NCI-H69 (cell line): ENCODE measurements around the gene RASA3.
"Not testable (repeated sequence)": the region's sequence is repeated elsewhere in the genome, so short reads cannot be mapped to it uniquely, and the experiment has no call there.

Experiments used
- DNase-seq: peaks from one replicate; lab custom pipeline; 2025; lab: John Stamatoyannopoulos, UW

The RASA3 gene

GRCh38 chr13:114142640-114143490 is 10.4 kb upstream of the RASA3 start:
- peak; percentile 91 for DNase-seq

- no peak for DNase-seq
Observed at GRCh38 chr13:114142137-114142550, 9.7 kb upstream of the RASA3 start.

DNA sequence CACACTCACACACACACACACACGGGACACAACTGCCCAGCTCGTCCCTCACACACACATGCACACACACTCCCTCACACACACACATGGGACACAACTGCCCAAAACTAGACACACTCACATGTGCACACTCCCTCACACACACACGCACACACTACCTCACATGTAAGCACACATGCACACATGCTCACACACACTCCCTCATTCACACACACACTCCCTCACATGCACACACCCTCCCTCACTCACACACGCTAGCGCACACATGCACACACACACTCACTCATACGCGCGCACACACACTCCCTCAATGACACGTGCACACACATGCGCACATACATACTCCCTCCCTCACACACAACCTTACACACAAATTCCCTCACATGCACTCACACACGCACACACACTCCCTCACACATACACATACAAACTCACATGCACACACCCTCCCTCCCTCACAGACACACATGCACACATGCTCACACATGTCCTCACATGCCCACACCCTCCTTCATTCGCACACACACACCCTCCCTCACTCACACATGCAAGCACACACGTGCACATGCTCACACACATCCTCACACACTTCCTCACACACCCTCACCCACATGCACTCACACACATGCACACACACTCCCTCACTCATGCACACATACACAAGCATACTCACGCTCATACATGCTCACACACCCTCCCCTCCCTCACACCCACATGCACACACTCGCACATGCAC is 9.0 kb upstream of the RASA3 start:
- no peak for DNase-seq

GRCh38 chr13:114140906-114141250 is 8.5 kb upstream of the RASA3 start:
- DNase-seq = peak; percentile 21

DNA sequence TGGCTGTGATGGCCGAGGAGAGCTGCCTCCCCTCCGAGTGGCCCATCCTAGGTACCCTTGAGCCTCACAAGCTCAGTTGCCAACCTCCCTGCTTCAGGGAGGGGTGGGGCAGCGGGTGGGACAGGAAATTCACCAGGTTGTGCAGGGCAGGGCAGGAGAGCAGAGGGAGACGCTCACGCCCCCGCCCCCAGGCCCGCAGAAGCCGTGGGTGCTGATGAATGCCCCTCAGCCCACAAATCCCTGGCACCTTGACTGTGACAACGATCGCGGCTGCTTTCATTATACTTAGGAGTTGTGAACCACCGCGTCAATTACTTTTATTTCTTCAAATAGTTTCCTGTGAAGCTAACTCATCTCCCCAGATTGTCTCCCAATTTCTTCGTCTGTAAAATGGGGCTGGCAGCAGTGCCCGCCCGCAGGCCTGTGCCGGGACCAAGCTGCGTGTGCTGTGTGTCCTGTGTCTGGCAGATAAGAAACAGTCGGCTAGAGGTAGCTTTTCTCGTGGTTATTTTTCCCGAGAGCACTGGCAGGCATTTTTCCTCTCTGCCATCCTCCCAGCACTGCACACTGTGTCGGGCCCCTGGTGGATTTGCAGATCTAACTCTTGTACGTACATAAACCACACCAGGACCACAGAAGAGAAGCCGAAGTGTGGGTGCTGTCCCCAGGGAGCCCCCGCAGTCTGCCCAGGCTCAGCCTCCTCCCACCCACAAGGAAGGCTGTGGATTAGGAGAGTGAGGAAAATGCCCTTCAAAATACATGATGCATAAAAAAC is 7.9 kb upstream of the RASA3 start:
- DNase-seq = no peak

DNA sequence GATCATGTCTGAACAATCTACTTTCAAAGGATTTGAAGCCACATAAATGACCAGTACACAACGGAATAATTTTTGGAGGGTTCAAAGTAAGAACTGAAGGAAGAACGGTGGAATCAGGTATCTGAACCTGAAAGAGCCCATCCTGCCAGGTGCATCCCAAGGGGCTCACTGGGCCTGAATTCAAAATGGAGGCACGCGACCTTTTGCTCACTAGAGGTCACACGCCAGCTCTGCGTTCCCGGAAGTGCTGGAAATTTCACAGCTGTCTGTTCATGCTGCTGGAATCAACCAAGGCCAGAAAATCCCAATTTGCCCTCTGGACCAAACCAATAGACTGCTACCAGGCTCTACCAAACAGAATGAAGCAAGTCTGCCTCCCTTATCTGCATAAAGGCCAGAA is 4.2 kb upstream of the RASA3 start:
- no peak for DNase-seq

DNA sequence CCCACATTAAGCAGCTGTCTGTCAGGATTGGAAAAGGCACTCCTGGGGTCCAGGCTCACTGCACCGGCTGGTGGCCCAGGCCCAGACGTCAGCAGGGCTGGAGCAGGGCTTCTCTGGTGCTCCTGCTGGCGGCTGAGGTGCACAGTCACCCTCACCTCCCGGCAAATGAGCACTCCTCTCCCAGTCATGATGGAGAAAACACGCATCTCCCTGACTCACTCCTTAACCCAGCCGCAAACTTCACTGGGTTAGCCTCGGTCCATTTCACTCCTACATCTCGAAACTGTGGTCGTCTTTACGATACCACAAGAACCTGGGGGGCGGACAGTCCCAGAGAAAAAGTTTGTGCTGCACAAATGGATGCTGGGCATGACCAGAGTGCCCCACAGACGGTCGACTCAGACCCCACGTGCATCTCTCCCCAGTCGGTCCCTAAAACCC is 3.3 kb upstream of the RASA3 start:
- no peak for DNase-seq

DNA sequence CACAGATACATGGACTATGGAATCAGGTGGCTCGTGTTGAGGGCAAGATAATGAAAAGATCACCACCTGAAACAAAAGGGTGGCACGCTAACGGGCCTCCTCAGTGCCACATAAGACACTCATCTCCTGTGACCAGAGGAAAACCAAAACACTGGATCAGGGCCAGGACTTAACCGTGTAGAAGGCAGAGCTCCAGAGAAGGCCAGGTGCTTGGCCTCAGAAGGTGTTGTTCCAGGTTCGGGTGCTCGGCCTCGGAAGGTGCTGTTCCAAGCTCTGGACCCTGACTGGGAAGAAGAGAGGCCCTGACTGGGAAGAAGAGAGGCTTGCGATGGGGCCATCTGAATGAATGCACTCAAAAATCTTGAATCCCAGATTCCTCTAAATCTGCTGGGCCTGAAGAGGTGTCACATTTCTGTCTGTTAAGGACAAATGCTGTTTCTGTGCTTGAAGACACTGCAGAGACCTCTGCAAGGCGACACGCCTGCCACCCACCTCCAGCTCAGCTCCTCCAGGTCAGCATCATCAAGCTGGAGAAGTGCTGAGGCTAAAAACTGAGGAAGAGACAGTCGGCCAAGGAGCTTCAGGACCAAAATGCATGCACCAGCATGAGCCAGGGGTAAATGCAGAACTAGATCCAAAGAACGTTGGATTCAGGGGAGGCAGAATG is 2.7 kb upstream of the RASA3 start:
- DNase-seq = no peak

DNA sequence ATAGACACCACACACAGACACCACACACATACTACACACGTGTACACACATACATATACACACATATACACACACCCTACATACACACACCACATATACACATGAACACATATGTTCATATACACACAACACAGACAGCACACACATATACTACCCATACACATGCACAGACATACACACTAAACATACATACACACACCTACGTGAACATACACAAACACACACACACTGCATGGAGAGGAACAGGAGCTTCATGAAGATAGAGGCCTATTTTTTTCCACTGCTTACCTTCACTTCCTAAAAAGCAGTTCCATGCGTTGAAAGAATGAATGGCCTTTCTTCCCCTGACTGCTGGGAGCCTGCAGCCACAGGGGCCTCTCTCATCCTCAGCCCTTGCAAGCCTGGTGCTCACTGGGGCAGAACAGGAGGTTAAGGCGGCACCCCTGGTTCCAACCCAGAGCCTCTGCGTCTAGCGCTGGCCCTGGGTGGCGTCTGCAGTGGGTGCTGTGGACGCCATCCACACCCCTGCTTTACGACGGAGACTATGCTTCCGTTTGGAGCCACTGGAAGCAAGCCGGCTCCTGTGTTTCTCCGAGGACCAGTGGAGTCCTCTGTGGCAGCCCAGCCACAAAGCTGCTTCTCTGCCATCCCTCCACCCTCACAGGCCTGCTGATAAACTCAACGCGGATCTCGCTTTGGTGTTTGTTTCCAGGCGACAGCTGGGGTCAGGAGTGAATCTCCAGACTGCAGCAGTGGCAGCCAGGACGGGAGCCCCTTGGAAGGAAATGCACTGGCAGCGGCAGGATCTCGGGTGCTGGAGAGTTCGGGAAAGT is 1.9 kb upstream of the RASA3 start:
- DNase-seq = no peak

DNA sequence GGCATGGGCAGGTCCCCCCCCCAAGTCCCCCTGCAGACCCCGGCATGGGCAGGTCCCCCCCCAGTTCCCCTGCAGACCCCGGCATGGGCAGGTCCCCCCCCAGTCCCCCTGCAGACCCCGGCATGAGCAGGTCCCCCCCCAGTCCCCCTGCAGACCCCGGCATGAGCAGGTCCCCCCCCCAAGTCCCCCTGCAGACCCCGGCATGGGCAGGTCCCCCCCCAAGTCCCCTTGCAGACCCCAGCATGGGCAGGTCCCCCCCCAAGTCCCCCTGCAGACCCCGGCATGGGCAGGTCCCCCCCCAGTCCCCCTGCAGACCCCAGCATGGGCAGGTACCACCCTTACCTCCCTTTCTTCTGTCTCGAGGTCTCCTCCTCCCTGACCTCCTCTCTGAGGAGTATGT is 1.1 kb upstream of the RASA3 start:
- not testable (repeated sequence) for DNase-seq

DNA sequence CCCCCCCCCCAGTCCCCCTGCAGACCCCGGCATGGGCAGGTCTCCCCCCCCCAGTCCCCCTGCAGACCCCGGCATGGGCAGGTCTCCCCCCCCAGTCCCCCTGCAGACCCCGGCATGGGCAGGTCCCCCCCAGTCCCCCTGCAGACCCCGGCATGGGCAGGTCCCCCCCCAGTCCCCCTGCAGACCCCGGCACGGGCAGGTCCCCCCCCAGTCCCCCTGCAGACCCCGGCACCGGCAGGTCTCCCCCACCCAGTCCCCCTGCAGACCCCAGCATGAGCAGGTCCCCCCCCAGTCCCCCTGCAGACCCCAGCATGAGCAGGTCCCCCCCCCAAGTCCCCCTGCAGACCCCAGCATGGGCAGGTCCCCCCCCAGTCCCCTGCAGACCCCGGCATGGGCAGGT is 703 bp upstream of the RASA3 start:
- DNase-seq = not testable (repeated sequence)

GRCh38 chr13:114131583-114132418 is 622 bp downstream of the RASA3 start:
- DNase-seq = peak; percentile 65

- DNase-seq = no peak
Observed at GRCh38 chr13:114130837-114131582, 1.4 kb downstream of the RASA3 start.

DNA sequence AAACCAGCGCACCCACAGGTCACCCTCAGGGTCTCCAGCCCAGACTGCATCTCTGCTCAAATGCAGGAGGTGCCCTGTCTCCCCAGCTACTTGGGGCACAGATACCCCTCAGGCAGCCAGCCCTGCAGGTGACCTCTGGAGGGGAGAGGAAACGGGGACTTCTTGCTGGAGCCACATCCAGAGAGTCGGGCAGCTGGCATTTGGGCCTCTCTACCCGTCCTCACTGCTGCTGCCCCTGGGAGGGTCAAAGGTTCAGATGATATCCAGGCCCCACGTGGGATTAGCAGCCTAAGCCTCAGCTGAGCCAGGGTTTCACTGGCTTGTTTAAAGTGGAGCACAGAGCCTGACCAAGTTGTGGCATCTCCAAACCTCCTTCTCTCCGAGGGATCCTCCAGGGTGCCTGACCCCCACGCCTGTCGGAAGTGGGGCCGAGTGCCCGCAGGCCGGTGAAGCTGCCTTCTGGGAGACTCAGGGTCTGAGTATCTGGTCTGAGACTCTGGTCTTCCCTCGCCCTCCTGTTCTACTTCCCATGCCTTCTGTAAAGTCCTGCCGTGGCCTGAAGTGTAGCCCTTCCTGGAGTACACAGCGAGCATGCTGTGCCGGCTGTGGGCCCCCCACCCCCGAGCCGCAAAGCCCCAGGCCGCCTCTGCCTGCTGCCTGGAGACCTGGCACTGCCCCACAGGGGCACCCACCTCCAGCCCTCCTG is 2.1 kb downstream of the RASA3 start:
- DNase-seq = no peak

DNA sequence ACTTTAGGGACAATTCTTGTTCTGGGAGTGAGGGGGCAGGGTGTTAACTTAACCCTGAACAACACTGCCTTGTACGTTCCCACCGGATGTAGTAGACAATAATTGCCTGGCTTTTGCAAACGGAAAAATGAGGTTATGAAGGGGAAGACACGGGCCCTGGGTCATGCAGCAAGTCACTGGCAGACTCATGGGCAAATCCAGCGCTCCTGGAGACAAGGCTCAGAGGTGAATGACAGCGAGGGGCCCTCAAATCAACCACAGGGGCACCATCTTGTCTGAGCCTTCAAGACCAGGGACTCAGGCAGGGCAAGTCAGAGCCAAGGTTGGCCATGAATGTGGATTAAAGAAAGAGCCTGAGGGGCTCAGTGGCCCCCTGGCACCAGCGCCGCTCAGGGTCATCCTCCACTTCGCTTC is 2.8 kb downstream of the RASA3 start:
- no peak for DNase-seq

DNA sequence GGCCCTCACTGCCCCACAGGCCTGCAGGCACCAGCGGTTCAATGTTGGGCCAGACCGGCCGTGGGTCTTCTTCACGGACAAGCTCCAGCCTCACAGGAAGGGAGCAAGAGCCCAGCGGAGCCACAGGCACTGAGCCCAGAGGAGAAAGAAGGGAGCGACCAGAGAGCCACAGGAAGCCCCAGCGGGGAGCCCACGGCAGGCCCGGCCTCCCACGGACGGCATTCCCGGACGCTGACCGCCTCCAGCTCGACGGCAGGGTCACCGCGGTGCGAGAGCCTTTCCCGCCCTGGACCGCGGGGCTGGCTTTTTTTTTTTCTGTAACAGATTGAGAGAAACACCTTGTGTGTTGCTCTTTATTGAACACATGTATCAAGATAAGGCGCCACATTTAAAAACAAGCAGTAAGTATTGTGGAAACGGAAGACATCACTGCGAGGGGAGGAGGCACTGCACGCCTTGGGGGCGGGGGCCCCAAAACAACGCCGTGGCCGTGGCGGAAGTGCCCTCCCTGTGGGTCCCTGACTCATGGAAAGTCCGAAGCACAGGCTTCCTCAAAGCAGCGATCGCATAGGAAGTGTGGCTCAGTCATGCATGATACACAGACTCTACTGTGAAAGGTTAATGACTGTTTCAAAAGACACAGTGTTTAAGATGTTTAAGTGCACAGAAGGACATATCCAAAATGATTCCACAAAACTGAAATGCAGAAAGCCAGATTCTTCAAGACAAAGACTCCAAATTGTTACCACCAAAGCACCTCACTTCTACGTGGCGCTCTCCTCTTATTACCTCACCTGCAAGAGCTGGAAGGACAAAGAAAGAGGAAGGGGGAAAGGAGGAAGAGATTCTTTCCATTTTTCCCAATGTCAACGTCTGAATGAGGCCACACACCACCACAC is 3.5 kb downstream of the RASA3 start:
- DNase-seq = no peak

DNA sequence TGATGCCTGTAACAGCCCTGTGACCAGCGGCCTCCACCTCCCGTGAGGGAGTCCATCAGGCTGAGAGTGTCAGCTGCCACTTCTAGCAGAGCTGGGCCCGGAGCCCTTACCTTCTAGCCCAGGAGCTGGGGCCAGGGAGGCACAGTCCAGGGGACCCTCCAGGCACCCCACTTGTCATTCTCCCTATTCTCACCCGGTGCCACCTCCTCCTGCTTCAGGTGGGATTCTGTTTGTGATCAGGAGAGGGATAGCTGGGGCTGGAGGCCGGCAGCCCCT is 4.1 kb downstream of the RASA3 start:
- no peak for DNase-seq
